Mucosa of descending colon (tissue), 3 donors: ENCODE measurements around the gene IL12A. TPM values are rescaled to one million over a fixed set of nuclear protein-coding genes. Genes with fewer than 3 reads are reported as not detected.

ENCODE experiments used
- ATAC-seq: fragments of 200-7000 bp; cut with Tn5 transposase; one replicate; pipeline ENCODE4 v1.9.1; 2020; ENCODE audit warnings: mild to moderate bottlenecking, moderate library complexity
- DNase-seq, 3 donors: peaks; one replicate each; pipeline ENCODE4 v3.0.0-alpha.2; 2020
- H3K36me3 ChIP-seq: fragments of 200-600 bp; one replicate; pipeline ENCODE4 v1.8.0; 2021; ENCODE audit warnings: low read depth, mild to moderate bottlenecking
- H3K4me1 ChIP-seq: fragments of 200-600 bp; one replicate; pipeline ENCODE4 v1.8.0; 2021; ENCODE audit warnings: low read depth, mild to moderate bottlenecking
- H3K4me3 ChIP-seq: fragments of 200-600 bp; one replicate; pipeline ENCODE4 v1.8.0; 2021; ENCODE audit warnings: mild to moderate bottlenecking
- H3K9me3 ChIP-seq: fragments of 200-600 bp; one replicate; pipeline ENCODE4 v1.8.0; 2021; ENCODE audit warnings: mild to moderate bottlenecking
- intact Hi-C, 2 donors: fragments of 100-400 bp; cut with DNase I in 1 of 2; cut with micrococcal nuclease in 1 of 2; formaldehyde crosslinking; loops; one replicate each; pipeline versions ENCODE4 v1.11.0 to v1.11.1; 2022; cut with DNase I, micrococcal nuclease
- total RNA-seq, 3 donors: library from RNA; stranded (reverse); fragmentation: NEBNext Ultra II Directional in 2 of 3; extraction: Animal tissue kit (Norgen Biotek cat#: 25700) in 2 of 3; gene quantifications; one replicate each; pipeline versions ENCODE4 v1.2.1 to v1.2.4, GENCODE V29; 2021 to 2023
- TF ChIP-seq, protein P1 (sequence below): fragments of 200-600 bp; IDR thresholded peaks from one replicate; pipeline ENCODE4 v1.8.0; 2022; ENCODE audit warnings: antibody characterized with exemption, mild to moderate bottlenecking
- donor health status: DM: no; HTN: no; CAD: no; lungs with moderate emphysema.
- donor health status: DM: no; HTN: no; CAD: no.
- donor health status: DM: no; HTN: yes; CAD: no.

IL12A gene
- total RNA-seq, 3 donors from 2014 or later: 0.23 to 2.3 (median 0.27) TPM

DNA sequence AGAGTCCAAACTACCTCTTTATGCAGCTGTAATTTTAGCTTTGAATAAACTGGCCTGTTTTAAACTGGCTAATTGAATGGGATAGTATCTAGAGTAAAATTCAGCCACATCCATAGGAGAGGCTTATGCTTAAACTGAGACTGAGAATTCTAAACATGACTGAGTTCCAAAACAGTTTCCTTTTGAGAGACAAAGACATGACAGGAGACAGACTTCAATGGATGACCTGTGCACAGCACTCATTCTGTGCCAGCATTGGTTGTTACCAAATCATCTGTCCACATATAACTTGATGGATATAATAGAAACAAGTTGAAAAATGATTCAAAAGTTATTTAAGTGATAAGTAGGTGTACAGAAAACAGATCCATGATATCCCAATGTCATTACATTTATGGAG is 20.9 kb downstream of the IL12A start:
- H3K4me1 ChIP-seq: no peaks in the 10 kb centered on the region
- TF ChIP-seq, protein P1, sequence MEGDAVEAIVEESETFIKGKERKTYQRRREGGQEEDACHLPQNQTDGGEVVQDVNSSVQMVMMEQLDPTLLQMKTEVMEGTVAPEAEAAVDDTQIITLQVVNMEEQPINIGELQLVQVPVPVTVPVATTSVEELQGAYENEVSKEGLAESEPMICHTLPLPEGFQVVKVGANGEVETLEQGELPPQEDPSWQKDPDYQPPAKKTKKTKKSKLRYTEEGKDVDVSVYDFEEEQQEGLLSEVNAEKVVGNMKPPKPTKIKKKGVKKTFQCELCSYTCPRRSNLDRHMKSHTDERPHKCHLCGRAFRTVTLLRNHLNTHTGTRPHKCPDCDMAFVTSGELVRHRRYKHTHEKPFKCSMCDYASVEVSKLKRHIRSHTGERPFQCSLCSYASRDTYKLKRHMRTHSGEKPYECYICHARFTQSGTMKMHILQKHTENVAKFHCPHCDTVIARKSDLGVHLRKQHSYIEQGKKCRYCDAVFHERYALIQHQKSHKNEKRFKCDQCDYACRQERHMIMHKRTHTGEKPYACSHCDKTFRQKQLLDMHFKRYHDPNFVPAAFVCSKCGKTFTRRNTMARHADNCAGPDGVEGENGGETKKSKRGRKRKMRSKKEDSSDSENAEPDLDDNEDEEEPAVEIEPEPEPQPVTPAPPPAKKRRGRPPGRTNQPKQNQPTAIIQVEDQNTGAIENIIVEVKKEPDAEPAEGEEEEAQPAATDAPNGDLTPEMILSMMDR: no peak
- intact Hi-C loops: loop anchor here (10.0 kb wide), 1 partner anchor 185 kb away; no protein-coding TSS in a partner anchor
- ATAC-seq (no peak), DNase-seq (no peak)
- no peaks in the 10 kb centered on the region for H3K36me3 ChIP-seq
- no peaks in the 10 kb centered on the region for H3K9me3 ChIP-seq
- H3K4me3 ChIP-seq: no peak overlapping the region

DNA sequence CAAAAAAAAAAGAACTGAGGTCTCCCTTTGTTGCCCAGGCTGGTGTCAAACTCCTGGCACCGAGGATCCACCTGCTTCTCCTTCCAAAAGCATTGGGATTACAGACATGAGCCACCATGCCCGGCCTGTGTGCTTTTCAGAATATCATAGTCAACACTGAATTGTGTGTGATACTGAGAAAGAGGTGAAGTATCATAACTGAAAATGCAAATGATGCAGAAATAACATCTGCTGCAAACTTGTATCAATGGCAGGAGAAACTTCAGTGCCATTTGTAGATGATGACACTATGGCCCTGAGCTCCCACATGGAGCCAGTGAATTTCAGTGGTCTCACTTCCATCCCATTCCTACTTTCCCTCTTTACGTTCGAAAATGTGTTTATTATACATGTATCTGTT is 21.9 kb downstream of the IL12A start:
- intact Hi-C loops: loop anchor here in 1 of 2 donors (10.0 kb wide), 1 partner anchor 396 kb away; no protein-coding TSS in a partner anchor
- TF ChIP-seq, protein P1: no peak
- H3K9me3 ChIP-seq: no peaks in the 10 kb centered on the region
- no peaks in the 10 kb centered on the region for H3K4me1 ChIP-seq
- DNase-seq: no peak
- no peak for ATAC-seq
- H3K4me3 ChIP-seq: no peak overlapping the region
- no peaks in the 10 kb centered on the region for H3K36me3 ChIP-seq

DNA sequence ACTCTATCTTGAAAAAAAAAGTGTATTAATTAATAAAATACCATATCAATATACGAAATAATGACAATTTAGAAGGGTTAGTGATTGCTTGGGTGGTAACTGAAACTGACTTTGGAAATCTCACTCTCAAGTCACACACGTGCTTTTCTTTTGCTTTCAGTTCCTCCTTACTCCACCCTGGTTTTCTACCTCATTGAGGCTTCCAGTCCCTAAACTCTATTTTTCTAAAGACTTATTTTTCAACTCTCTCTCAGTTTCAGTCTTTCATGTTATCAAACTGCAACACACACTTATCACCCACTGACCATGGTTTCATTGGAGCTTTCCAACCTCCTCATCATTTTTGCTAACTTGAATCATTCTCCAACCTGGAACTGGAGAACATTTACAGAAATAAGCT is 23.5 kb downstream of the IL12A start:
- intact Hi-C loops: loop anchor here in 1 of 2 donors (10.0 kb wide), 1 partner anchor 397 kb away; no protein-coding TSS in a partner anchor
- no peaks in the 10 kb centered on the region for H3K4me1 ChIP-seq
- peak; percentile 66 for ATAC-seq
- no peak for DNase-seq
- no peak overlapping the region for H3K4me3 ChIP-seq
- TF ChIP-seq, protein P1: no peak
- no peaks in the 10 kb centered on the region for H3K36me3 ChIP-seq
- H3K9me3 ChIP-seq: no peaks in the 10 kb centered on the region

DNA sequence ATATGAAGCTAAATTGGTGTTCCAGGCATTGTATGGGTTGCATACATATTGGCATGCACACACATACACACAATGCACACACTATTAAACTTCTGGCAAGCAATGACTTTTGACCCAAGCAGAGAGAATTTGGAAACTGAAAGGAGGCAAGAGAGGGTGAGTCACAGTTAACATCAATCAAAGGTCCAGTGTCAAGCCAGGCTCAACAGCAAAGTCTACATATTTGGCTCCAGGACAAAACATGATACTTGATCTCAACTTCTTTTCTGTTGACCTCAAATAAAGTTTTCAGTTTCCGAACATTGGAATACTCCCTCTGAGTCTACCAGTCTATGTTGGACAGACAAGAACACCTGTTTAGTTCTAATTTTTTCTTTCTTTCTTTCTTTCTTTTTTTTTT is 28.3 kb downstream of the IL12A start:
- Histone ChIP-seq H3K36me3 (no peaks in the 10 kb centered on the region), H3K9me3 (no peaks in the 10 kb centered on the region), H3K4me3 (no peak overlapping the region), H3K4me1 (no peaks in the 10 kb centered on the region)
- DNase-seq: no peak
- intact Hi-C loops: loop anchor here in 1 of 2 donors (10.0 kb wide), 1 partner anchor 402 kb away; no protein-coding TSS in a partner anchor
- peak; percentile 58 for ATAC-seq
- TF ChIP-seq, protein P1: no peak

DNA sequence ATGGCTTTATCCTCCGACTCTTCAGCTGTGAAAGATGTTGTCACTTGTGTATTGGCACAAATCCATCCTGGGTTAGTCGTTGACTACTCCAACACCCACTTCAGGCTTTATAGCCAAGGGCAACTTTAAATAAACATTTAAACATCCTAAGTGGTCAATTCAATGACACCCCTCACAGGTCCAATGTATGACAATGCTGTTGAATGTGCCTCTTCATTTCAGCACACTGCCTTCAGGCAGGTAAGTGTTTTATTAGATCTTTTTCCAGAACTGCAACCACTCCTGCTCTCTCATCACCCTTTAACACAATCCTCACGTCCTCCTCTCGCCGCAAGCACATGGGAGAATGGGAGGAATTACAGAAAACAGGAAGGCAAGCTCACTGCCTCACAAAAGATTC is 30.3 kb downstream of the IL12A start:
- H3K4me1 ChIP-seq: no peaks in the 10 kb centered on the region
- no peaks in the 10 kb centered on the region for H3K9me3 ChIP-seq
- H3K4me3 ChIP-seq: no peak overlapping the region
- no peak for ATAC-seq
- TF ChIP-seq, protein P1: no peak
- H3K36me3 ChIP-seq: no peaks in the 10 kb centered on the region
- DNase-seq: no peak
- intact Hi-C loops: loop anchor here in 1 of 2 donors (10.0 kb wide), 1 partner anchor 404 kb away; no protein-coding TSS in a partner anchor
